Measurements from ENCODE around the gene SPATA31E1.
"Not testable (repeated sequence)": the region's sequence is repeated elsewhere in the genome, so short reads cannot be mapped to it uniquely, and the experiment has no call there.

Gene SPATA31E1

DNA sequence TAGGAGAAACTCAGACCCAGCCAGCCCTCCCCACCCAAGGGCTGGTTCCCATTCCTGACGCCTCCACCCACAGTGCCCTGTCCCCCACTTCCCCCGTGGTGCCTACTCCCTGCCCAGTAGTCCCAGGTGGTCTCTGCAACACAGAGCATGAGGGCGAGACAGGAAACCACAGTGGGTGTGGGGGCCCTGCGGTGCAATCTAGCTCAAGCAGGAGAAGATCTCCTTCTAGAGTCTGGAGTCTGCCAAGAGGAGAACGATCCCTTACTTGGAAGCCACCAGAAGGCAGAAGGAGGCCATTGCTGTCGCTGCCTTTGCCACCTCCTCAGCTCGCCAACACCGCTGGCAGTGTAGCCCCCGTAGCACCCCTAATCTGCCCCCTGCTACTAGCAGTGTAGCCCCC is 55.2 kb downstream of the SPATA31E1 start:
- not testable (repeated sequence) for DNase-seq

- DNase-seq = not testable (repeated sequence)
Measured at GRCh38 chr9:87938336-87938735, 55.7 kb downstream of the SPATA31E1 start.

All from SHP77 treated with DMSO at 0.1 percent for 48 hours (cell line).